HG03432 (cell line): ENCODE measurements around the gene ZNF211.
A peak's percentile ranks its signal among the peaks of the same experiment; 100 is the strongest.

ENCODE experiments used
- ATAC-seq: cut with Tn5 transposase; IDR thresholded peaks from one replicate; pipeline ENCODE4 v1.9.1; 2021; ENCODE audit warnings: mild to moderate bottlenecking, moderate library complexity; ENCODE audit not compliant: unreplicated experiment

The ZNF211 gene

DNA sequence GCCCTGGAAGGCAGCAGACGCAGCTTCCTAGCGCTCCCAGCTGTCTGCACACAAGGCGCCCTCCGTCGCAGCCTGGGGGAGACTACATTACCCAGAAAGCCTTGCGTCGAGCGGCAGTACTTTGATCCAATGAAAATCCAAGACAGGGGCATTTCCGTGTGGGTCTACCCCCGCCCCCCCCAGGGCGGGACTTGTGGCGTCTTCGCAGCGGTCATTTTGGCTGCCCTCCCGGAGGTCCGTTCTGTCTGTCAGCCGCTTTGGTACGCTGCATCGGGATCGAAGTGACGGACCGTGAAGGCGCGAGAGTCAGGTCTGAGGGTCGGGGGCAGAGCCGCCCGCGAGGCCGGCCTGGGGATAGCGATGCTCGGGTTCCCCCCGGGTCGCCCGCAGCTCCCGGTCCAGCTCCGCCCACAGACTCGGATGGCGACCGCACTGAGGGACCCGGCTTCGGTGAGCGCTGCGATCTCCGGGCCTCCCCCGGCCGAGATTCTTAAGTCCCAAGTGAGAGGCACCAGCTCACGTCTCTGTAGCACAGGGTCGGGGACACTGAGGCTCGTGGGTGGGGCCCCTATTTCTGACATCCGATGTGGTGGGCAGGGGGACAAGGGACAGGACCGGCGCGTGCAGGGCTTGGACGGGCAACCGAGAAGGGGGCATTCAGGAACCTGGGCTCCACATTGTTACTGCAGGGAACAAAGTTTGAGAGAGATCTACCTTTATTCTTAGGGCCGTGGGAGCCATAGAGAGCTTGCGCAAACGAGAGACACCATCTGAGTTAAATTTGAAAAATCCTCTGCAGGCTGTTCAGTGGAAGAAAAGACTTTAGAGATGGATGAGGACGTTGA, at the start of gene ZNF211:
ZNF211 (plus strand) TSS at position 182 of the 845 bp plus-strand sequence; CDS start at position 361, 179 bp downstream.
- ATAC-seq: peak; percentile 95

DNA sequence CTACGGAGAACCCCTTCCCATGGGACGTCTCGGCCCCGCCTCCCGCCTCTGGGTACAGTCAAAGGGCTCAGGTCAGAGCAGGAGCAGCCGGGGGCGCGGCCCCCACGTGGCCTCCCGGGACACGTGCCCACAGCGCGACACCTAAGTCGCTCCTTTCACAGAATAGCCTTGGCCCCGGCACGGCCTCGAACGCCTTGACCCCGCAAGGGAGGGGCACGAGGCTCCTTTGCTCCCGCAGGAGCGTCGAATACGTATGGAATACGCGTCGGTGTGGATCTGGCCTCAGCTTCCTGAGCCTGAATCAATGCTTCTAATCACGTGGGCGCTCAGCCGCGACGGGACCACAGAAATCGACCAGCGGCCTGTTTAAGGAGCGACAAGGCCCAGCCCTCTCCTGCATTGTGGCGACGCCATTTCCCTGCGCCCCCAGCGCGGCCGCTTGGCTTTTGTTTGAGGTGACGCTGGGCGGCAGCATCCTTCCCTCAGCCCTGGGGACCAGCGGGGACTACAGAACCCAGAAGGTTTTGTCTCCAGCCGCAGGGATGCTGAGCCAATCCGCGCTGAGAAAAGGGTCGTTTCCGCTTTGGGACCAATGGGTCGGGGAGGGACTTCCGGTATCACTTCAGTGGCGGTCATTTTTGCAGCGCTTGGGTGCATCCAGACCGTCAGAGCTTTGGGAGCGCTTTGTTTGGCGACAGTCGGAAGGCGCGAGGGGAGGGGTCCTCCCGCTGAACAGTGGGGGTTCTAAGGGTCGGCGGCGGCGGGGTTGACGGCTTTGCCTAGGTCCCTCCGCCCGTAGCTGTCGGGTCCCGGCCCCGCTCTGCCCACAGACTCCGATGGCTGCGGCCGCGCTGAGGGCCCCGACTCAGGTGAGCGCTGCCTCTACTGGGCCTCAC, 49.2 kb upstream of the ZNF211 start, which contains the start of gene ZIK1:
ZIK1 (plus strand) TSS at position 625 of the 896 bp plus-strand sequence; CDS start at position 837, 212 bp downstream.
- peak; percentile 79 for ATAC-seq

DNA sequence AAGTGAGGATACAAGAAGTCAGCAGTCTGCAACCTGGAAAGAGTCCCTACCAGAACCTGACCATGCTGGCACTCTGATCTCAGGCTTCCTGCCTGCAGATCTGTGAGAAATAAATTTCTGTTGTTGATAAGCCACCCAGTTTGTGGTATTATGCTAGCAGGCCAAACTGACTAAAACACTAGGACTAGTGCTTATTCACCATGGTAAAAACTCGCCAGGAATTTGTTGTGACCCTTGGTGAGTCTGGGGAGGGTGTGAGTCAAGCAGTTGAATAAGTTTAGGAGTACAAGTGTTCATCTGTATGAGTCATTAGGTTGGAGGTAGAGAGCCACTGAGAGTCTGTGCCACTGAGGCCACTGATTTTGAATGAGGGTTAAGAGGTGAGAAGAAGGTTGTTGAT, 45.4 kb upstream of the ZNF211 start:
- no peak for ATAC-seq

GRCh38 chr19:57599377-57599760, 33.6 kb upstream of the ZNF211 start:
- ATAC-seq: peak; percentile 36

GRCh38 chr19:57599761-57600383, 33.1 kb upstream of the ZNF211 start, which contains the start of gene ZNF530:
Gene ZNF530, plus strand, starts transcription at chr19:57599885. Its CDS starts 4,461 bp downstream, at chr19:57604346.
- ATAC-seq: peak; percentile 95

- no peak for ATAC-seq
Observed at GRCh38 chr19:57606931-57607330, 26.0 kb upstream of the ZNF211 start.

DNA sequence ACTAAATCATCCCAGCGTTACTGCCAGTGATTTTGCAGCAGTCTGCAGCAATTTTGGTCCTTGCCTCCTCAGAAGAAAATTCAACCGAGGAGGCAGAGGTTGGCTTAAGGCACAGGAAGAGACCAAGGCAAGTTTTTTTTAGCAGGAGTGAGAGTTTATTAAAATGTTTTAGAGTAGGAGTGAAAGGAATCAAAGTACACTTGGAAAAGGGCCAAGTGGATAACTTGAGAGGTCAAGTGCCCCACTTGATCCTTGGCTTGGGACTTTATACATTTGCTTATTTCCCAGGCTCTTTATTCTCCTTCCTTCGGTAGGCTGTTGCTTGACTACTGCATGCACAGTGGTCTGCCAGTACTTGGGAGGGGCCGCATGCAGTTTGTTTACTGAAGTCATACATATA, 21.9 kb upstream of the ZNF211 start:
- no peak for ATAC-seq

DNA sequence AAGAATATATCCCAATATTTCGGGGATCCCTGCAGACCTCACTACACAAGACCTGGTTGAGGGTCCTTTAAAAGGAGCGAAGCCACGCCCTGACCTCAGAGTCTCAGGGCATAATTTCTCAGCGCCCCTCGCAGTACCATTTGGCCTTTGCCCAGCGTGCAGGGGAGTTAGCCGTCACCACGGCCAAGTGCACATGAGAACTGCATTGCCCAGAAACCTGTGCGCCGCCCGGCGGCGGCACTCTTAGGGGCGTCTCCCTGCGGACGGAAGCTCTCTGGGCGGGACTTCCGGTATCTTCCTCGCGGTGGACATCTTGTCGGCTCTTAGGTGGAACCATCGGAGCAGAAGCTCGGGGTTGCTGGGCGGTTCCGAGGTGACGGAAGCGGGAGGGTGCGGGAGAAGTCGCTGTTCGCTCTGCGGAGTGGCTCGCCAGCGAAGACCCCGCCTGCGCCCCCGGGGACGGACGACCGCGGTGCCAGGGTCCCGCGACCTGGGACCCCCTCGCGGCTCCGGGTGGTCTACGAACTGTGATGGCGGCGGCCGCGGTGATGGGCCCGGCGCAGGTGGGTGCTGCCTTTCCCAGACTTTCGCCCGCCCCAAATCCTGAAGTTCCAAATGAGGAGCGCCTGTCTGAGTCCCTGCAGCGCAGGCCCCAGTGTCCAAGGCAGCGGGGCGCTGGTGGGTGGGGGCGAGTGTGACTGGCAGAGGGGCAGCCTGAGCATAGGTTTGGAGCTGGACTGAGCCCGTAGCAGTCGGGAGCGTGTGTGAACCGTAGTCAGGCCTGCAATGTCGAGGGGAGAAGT, 18.8 kb upstream of the ZNF211 start, which contains the start of gene ZNF134:
ZNF134 (plus strand) TSS at position 302 of the 803 bp plus-strand sequence. CDS start 5,227 bp downstream, outside the sequence.
- peak; percentile 98 for ATAC-seq

DNA sequence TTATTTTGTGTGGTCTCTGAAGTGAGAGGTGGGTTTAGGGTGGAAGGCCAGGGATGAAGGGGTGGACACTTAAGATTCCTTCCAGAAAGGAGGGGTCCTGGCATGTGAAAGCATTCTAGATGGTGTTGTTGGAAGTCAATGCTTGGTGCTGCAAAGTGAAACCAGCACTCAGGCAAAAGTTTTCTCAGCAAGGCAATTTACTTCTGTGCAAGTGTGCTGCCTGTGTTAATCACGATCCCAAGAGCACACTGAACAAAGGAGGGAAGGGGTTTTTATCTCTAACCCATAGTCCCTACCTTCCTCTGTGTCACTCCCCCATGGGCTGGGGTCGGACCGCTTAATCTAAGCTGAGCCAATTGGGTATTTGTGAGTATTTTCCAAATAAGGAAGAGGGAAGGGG, 17.6 kb upstream of the ZNF211 start:
- no peak for ATAC-seq

DNA sequence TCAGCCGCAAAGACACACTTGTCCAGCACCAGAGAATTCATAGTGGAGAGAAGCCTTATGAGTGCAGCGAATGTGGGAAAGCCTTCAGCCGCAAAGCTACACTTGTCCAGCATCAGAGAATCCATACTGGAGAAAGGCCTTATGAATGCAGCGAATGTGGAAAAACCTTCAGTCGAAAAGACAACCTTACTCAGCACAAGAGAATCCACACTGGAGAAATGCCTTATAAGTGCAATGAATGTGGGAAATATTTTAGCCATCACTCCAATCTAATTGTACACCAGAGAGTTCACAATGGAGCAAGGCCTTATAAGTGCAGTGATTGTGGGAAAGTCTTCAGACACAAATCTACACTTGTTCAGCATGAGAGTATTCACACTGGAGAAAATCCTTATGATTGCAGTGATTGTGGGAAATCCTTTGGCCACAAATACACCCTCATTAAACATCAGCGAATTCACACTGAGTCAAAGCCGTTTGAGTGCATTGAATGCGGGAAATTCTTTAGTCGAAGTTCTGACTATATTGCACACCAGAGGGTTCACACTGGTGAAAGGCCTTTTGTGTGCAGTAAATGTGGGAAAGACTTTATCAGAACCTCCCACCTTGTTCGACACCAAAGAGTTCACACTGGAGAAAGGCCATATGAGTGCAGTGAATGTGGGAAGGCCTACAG, 12.2 kb upstream of the ZNF211 start:
- no peak for ATAC-seq

GRCh38 chr19:57623091-57623490, 9.9 kb upstream of the ZNF211 start:
- ATAC-seq: no peak

DNA sequence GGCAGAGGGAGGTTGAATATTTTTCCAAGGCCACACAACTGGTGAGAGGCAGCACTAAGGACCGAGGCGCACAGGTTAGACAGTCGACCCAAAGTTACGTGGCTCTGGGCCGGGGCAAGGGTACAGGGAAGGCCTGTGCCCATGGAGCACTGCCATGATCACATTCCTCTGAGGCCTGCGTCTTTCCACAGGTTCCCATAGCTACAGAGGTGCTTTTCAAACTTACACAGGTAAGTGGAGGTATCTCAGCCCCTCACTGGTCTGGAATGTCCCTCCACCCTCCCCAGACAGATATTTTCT, 814 bp downstream of the ZNF211 start:
- ATAC-seq: no peak

- no peak for ATAC-seq
Observed at GRCh38 chr19:57637379-57637778, 4.4 kb downstream of the ZNF211 start.

DNA sequence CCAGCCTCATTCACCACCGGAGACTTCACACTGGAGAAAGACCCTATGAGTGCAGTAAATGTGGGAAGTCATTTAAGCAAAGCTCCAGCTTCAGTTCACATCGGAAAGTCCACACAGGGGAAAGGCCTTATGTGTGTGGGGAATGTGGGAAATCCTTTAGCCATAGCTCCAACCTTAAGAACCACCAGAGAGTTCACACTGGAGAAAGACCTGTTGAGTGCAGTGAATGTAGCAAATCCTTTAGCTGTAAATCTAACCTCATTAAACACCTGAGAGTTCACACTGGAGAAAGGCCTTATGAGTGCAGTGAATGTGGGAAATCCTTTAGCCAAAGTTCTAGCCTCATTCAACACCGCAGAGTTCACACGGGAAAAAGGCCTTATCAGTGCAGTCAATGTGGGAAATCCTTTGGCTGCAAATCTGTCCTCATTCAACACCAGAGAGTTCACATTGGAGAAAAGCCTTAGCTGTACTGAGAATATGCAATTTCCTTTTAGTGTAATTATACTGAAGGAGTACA, 8.8 kb downstream of the ZNF211 start:
- ATAC-seq: no peak

- ATAC-seq: no peak
Observed at GRCh38 chr19:57642396-57643046, 9.6 kb downstream of the ZNF211 start.

DNA sequence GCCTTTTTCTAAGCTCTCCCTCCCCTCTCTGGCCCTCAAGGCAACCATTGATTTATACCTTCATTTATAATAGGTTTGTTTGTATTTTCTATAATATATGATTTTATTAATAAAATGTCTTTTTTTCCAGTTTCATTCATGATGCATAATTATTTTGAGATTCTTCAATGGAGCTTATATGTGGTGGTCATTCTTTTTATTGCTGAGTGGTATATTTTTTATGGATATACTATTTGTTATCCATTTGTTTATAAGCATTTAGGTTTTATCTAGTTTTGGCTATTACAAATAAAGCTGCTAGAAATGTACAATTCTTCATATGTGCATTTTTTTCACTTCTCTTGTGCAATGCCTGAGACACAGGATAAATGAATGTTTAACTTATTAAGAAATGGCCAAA, 10.8 kb downstream of the ZNF211 start:
- no peak for ATAC-seq

- ATAC-seq: no peak
Observed at GRCh38 chr19:57648331-57649003, 15.5 kb downstream of the ZNF211 start.

DNA sequence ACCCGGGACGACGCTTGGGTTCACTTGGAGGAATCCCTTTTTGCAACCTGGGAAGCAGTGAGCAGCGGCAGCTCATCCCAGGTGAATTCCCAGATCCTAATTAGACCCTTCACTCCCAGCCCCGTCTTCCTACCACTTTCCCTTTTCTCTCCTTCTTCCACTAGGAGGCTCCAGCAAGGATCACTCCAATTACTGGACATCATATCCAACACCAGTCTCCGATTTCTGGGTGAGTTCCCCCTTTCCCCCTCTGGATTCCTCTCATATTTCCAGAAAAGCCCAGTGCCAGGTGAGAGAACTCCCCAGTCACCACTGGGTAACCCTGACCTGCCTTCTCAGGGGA, 18.7 kb downstream of the ZNF211 start:
- ATAC-seq: no peak

- no peak for ATAC-seq
Observed at GRCh38 chr19:57653689-57654088, 20.7 kb downstream of the ZNF211 start.
